Hepatocyte (in vitro differentiated cells): ENCODE results near the gene RGS19.

Experiments
- CTCF ChIP-seq: fragments of 200-600 bp; sonication (generic); IDR thresholded peaks from 2 replicates; pipeline ENCODE4 v1.5.1; 2016; ENCODE audit warnings: antibody characterized with exemption, mild to moderate bottlenecking; ENCODE audit not compliant: poor library complexity
- EZH2 ChIP-seq: fragments of 200-600 bp; sonication (generic); IDR thresholded peaks from 2 replicates; pipeline ENCODE4 v1.6.1; 2016; ENCODE audit warnings: antibody characterized with exemption, mild to moderate bottlenecking, borderline replicate concordance
- EZH2phosphoT487 ChIP-seq: fragments of 200-600 bp; sonication (generic); IDR thresholded peaks from one replicate; pipeline ENCODE4 v1.6.1; 2018; ENCODE audit warnings: antibody characterized with exemption, mild to moderate bottlenecking, low read depth, moderate library complexity; ENCODE audit not compliant: unreplicated experiment, severe bottlenecking

GRCh38 chr20:64031822-64032314 is 47.5 kb downstream of the RGS19 start:
- TF ChIP-seq CTCF = no peak
- TF ChIP-seq EZH2phosphoT487 = no peak
- TF ChIP-seq EZH2 = no peak
